ENCODE results near the gene PRKCB.

- TF ChIP-seq CTCF (IDR thresholded peaks at IDR 0.05; ENCODE audit: low read depth, low read length, poor library complexity, severe bottlenecking) (no peak), EZH2phosphoT487 (IDR thresholded peaks at IDR 0.05; ENCODE audit: borderline replicate concordance, low read length) (no peak)
Observed at GRCh38 chr16:23857881-23858269, 22.1 kb downstream of the PRKCB start.
